HG02852 (cell line): ENCODE results near the gene TPST1.

Experiments
- ATAC-seq: cut with Tn5 transposase; IDR thresholded peaks from one replicate; pipeline ENCODE4 v1.9.1; 2021; ENCODE audit warnings: mild to moderate bottlenecking, moderate library complexity; ENCODE audit not compliant: unreplicated experiment

TPST1 gene

DNA sequence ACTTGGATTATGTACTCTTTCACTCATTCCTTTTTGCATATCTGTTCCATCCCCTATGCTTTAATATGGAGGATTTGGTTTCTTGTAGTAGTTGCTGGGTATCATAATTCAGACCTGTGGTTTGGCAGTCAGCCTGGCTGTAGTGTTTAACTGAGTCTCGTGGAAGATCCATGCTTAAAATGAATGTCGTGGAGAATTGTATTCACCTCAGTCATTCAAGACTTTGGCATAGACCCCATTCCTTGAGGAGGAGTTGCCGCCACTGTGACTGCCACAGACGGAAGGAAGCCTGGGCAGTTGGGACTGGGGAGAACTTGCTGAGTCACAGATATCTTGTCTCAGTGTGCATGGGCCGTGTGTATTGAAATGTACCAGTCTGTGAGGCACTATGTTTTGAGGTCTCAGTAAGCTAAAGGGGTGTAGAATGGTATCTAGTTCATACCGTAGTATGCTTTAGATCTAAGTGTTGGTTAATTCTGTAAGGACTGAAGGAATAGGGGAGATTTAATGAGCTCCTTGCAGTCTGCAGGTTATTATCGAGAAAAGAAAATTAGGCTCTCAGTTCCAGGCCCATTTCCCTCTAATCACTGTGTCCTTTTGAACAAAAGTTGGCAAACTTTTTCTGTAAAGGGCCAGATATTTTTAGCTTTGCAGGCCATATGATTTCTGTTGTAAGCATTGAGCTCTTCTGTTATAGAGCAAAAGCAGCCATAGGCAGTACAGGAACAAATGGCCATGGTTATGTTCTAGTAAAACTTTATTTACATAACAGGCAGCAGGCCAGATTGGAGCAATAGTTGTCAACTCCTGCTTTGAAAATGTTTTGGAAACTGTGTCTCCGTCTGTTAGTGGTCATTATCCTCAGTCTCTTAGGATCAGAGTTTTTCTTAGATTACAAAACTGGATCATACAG, 76.8 kb downstream of the TPST1 start:
- ATAC-seq: no peak

DNA sequence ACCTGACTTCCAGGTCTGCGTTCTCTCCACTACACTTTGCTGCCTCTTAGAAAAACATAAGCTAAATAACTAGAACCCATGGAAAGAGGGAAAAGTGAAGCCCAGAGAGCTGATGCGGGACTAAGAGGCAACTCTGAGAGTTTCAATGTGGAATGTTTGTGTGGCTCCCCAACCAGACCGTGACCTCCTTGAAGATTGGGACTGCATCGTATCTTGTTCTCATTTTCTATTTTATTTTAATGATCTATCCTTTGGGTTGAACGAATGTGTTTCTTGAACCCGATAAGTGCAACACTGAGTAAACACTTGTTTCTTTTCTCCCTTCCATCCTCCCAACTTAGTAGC, 77.4 kb downstream of the TPST1 start:
- no peak for ATAC-seq

DNA sequence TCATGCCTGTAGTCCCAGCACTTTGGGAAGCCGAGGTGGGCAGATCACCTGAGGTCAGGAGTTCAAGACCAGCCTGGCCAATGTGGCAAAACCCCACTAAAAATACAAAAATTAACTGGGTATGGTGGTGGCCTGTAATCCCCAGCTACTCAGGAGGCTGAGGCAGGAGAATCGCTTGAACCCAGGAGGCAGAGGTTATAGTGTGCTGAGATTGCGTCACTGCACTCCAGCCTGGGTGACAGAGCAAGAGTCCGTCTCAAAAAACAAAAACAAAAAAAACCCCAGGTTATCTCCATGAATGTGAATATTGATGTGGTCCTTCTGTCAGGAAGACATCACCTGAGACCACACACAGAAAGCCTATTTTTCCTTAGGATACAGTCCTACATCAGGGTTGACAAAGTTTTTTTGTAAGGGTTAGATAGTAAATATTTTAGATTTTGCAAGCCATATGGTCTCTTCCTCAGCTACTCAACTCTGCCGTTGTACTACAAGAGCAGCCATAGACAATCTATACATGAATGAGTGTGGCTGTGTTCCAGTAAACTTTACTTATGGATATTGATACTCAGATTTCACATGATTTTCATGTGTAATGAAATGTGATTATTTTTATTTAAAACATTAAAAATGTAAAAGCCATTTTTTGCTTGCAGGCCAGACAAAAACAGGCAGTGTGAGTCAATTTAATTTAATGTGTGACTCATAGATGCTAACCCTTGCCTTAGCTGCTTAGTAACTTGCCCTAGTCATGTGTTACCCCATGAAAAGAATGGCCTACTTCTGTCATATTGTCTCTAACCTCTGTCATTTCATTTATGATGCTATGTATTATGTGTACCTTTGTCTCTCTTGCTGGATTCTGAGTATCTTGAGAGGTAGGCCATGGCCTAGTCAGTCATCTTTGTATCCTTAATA, 78.1 kb downstream of the TPST1 start:
- no peak for ATAC-seq

DNA sequence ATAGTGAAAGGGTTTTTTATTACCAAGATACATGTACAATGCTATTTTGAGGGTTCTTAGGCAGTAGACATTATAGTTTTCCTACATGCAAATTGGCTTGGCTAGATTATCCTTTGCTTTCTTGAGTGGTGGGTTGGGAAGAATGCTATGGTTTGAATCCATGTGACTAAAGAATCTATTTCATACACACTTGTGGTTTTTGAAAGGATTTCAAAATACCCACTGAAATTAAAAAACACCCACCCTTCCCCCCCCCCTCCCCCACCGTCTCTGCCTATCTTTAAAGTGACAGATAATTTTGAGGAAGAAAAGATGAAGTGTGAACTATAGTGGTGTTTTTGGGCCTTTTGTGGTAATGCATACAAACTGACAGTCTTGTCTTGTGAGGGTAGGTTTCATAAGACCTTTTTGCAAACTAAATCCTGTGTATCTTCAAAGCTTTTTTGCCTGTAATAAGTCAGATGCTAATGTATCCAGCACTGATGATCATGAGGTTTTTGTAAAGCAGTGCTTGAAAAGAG, 90.9 kb downstream of the TPST1 start:
- no peak for ATAC-seq

DNA sequence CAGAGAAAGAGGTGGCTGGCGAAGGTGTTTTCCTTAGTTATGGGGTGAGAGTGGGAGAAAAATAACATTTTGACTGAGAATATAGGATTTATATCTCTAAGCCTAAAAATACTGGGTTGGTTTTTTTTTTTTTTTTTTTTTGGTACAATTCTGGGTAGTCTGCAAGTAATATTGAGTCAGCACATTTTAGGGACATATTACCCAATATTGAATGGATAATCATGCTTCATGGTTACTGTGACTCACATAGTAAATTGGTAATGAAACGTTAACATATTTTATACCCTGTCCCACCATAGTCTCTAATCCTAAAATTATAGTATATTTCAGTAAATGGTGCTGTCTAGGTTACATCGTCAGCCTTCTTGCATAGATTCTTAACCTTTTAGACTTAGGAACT, 91.4 kb downstream of the TPST1 start:
- ATAC-seq: no peak

DNA sequence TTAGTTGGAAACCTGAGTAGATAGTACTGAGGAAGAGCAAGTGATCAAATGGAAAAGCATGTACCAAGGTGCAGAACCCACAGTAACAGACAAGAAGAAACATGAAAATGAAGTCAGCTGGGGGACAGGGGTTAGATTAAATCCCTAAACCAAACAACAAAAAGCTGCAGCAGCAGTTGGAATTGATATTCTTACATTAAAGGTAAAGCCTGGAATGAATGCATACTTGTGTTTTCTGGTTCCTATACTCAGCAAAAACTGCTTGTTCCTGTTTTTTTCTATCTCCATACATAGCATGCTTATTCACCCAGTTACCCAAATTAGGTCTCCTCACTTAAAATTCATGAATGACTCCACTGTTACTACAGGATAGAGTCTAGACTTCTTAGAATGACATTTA, 92.4 kb downstream of the TPST1 start:
- no peak for ATAC-seq

DNA sequence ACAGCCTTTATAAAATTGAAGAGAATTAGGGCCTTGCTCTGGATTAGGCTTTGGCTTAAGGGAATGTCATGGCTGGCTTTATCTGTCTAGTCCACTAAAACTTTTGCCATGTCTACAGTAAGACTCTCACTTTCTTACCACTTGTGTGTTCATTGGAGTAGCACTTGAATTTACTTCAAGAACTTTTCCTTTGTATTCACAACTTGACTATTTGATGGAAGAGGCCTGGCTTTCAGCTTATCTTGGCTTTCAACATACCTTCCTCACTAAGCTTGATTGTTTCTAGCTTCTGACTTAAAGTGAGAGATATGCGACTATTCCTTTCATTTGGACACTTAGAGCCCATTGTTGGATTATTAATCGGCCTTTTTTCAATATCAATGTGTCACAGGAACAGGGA, 96.1 kb downstream of the TPST1 start:
- no peak for ATAC-seq

DNA sequence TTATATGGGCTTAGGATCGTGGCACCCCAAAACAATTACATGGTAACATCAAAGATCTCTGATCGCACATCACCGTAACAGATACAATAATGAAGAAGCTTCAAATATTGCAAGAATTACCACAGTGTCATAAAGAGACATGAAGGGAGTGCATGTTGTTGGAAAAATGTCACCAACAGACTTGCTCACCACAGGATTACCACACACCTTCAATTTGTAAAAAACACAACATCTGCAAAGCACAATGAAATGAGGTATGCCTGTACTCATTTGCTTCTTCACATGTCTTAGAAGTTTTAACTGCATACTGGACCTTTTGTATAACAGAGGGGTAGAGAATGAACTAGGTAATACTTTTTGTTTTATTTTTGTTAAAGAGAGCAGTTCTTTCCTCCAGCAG, 96.6 kb downstream of the TPST1 start:
- no peak for ATAC-seq

DNA sequence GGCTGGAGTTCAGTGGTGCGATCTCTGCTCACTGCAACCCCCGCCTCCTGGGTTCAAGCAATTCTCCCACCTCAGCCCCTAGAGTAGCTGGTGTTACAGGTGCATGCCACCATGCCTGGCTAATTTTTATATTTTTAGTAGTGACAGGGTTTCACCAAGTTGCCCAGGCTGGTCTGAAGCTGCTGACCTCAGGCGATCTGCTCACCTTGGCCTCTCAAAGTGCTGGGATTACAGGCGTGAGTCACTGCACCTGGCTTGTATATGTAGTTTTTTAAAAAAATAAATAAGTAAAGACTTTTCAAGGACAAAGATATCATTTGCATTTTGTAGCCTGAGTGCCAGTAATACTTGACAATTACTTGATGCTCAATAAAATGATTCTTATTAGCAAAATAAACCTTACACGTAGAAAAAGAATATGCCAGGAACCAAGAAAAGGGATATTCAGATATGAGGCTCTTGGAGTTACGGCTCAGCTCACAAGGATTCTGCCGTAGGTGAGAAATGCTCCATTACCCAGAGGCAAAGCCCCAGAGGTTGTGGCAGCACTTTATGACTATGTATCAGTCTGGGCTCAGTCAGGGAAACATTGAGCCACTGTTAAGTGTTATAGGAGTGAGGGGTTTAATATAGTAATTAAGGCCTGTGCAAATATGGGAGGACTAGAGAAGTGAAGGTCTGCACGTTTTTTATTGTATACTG, 98.5 kb downstream of the TPST1 start:
- ATAC-seq: no peak

DNA sequence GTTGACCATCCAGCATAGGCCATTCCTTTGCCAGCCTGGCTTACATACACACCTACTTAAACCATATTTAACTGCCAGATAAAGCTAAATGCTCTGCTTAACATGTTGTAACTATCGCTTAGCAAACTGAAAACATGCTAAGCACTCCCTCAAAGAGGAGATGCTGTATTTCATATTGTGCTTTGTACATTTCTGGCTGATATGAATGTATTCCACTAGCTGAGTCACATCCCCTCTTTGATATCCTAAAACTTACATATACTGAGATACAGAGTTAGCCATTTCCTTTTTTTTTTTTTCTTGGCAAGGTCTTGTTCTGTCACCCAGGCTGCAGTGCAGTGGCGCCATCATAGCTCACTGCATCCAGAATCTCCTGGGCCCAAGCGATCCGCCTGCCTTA, 99.4 kb downstream of the TPST1 start:
- no peak for ATAC-seq

DNA sequence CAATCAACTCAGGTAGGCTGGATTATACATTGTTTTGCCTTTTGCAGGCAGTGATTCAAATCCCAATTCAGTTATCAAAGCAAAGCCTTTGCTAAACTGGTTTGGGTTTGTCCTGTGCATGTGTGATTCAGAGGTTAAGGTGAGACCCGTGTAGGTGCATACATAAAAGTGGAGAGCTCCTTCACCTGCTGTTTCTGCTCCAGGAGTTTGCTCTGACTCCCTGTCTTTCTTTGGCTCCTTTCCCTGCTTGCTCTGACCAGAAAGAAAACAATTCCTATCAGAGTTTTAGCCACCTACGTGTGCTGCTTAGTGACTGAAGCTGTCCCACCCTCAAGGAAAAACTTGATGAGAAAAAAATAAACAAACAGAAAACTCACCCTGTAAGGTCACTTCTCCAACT, 101.1 kb downstream of the TPST1 start:
- ATAC-seq: no peak

DNA sequence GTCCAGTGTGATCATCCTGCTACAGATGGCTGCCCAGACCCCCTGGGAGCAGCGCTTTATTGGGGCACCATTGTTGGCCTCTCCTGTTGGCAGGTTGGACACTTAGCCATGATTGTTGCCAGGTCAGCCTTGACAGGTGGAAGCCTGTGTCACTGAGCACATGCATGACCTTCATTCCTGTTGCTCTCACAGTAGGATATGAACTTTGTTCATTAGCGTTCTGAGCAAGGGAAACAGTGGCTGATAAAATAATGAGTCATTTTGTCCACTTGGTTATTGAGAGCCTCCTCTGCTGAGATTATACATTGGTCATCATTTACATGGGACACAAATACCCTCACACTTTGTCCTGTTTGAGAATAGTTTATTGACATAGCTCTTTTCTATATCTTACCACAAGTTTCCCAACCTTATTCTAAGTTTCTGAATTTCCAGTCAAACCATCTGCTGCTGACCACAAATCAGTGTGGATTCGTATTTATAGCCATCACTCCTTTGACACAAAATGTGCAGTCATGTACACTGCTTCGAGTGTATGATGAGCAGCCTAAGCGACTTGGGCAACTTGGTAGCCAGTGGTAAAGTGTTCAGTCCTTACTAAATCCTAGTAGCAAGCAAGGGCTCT, 102.6 kb downstream of the TPST1 start:
- ATAC-seq: no peak

DNA sequence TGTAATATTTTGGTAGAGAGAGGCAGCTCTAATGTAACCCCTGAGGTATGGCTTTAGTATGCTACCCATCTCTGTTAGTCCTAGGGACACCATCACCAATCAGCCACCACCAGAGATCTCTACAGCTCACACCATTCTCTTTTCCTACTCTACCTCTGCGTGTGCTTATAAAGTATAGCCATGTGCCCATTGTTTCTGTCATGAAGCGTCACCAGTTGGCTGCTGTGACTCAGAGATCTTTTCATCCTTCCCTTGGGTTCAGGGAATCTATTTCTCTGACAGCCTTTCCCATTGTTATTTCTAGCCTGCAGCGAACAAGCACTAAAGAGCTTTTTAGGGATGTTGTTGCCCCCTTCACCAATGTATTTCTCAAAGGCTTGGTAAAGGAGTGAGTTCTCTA, 103.3 kb downstream of the TPST1 start:
- no peak for ATAC-seq

DNA sequence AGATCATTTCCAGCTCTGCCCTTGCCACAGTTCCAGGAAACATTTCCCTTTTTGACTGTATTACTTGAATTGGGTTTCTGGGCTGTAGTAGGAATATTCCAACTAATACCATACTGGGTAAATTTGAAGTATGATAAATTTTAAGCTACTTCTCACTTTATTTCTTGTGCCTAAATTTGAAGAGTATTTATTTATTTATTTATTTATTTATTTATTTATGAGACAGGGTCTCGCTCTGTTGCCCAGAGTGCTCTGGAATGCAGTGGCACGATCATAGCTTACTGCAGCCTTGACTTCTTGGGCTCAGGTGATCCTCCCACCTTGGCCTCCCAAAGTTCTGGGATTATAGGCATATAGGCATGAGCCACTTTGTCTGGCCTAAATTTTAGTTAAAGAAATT, 105.5 kb downstream of the TPST1 start:
- no peak for ATAC-seq

DNA sequence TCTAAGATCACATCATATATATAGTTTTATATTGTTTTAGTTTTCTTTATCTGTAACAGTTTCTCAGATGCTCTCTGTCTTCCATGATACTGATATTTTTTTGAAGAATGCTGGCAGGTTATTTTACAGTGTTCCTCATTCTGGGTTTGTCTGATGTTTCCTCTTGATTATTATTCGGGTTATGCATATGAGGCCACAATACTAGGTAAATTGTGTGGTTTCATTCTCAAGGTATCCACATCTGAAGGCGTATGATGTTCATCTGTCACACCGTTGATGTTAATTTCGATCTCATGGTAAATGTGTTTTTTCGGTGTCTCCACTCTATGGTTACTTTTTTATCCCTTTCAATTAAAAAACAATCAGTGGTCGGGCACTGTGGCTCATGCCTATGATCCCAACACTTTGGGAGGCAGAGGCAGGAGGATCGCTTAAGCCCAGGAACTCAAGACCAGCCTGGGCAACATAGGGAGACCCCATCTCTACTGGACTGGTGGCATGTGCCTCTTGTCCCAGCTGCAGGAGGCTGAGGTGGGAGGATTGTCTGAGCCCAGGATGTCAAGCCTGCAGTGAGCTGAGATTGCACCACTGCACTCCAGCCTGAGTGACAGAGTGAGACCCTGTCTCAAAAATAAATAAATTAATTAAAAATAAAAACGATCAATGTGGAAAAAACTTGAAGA, 108.9 kb downstream of the TPST1 start:
- ATAC-seq: no peak

DNA sequence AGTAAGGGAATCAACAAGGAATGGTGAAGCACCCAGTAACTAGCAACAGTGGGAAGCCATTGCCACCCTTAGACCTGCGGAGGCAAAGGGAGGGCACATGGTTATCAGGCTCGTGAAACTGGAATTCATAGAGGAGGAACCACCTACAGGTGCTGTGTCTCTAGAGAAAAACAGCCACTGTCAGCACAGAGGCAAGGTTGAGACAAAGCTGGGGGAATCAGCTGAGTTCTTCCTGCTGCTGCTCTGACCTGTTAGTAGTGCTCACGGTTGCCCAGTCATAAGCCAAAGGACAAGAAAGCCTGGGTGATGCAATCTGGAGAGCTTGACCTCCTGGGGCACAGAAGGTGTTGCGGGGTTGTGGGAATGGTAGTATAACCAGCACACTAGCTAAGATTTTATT, 110.1 kb downstream of the TPST1 start:
- ATAC-seq: no peak

DNA sequence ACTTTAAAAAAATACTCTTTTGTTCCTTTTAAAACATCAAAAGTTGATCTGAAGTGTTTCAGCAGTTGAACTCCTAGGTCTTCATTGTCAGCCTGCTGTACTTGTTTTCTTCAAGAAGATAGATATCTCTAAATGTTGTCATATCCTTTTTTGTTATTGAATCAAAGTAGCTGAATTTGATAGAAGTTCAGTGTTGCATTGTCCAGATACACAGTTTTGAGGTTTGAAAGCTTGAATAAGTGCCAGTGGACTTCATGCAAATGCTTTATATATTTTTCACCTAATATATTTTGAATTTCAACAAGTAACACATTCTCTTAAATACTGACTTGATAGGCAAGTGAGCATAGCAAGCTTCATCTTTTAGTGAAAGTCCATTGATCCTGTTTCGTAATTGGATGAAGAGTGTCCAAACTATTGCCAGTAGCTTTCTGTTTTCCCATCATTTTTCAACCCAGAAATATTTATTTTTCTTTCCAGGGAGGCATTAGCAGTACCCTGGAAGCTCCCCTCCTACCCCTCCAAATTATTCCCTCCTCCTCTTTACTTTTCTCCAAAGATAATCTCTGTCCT, 114.4 kb downstream of the TPST1 start:
- no peak for ATAC-seq

DNA sequence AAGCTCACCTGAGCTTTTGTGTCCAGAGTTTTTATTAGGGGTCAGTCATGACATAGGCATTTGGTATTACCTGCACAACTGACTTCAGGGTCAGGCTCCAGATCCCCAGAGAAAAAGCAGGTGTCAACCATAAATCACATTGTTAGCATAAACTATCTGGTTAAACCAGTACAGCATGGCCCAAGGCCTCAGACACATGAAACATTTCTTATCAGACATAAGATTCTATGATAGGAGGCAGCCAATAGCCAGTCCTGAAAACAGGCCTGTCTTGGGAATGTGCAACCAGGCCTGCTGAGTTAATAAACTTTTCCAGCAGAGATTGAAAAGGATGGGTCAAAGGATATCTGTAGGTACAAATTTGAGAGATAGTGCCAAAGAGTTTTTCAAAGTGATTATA, 116.1 kb downstream of the TPST1 start:
- ATAC-seq: no peak

DNA sequence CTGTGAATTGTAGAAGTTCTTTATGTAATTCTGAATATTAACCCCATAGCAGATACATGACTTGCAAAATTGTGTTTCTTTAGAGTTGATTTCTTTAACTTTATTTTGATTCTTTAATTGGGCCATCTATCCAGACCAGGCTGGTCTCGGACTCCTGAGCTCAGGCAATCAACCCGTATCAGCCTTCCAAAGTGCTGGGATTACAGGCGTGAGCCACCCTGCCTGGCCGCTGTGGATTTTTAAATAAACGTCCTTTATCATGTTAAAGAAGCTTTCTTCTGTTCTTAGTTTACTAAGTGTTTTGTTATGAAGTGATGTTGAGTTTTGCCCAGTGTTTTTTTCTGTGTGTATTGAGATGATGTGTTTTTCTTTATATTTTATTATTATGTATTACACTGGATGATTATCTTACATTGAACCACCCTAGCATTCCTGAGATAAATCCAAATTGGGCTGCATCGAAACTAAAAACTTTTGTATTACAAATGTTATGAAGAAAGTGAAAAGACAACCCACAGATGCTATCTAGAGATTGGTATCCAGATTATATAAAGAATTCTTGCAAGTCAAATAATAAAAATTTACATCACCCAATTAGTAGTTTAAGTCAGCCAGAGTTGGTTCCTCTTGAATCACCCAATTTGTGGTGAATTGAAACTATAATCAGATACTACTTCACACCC, 118.1 kb downstream of the TPST1 start:
- no peak for ATAC-seq
